HG02943 (cell line): ENCODE data around the gene CSKMT.
"Not testable (repeated sequence)": the region's sequence is repeated elsewhere in the genome, so short reads cannot be mapped to it uniquely, and the experiment has no call there.

ENCODE experiments used
- ATAC-seq: cut with Tn5 transposase; IDR thresholded peaks from one replicate; pipeline ENCODE4 v1.9.1; 2021; ENCODE audit warnings: mild to moderate bottlenecking, low read depth, moderate library complexity; ENCODE audit not compliant: unreplicated experiment

The CSKMT gene

GRCh38 chr11:62652161-62653006 is 12.7 kb upstream of the CSKMT start:
- peak; percentile 24 for ATAC-seq

- ATAC-seq: no peak
Observed at GRCh38 chr11:62654297-62654696, 10.8 kb upstream of the CSKMT start.

GRCh38 chr11:62656796-62657429 is 8.2 kb upstream of the CSKMT start:
- no peak for ATAC-seq

- ATAC-seq: peak; percentile 26
Observed at GRCh38 chr11:62664405-62665074, 572 bp upstream of the CSKMT start.

- no peak for ATAC-seq
Observed at GRCh38 chr11:62665599-62666258, 617 bp downstream of the CSKMT start.

GRCh38 chr11:62666259-62666926 is 1.3 kb downstream of the CSKMT start:
- no peak for ATAC-seq

GRCh38 chr11:62667460-62667859 is 2.3 kb downstream of the CSKMT start:
- no peak for ATAC-seq

- no peak for ATAC-seq
Observed at GRCh38 chr11:62669420-62670161, 4.5 kb downstream of the CSKMT start.

GRCh38 chr11:62671236-62671607 is 6.1 kb downstream of the CSKMT start:
- no peak for ATAC-seq

GRCh38 chr11:62671608-62672389 is 6.7 kb downstream of the CSKMT start, which contains the start of the genes LBHD1 and UQCC3:
Gene LBHD1 (minus strand): TSS chr11:62672267. CDS start chr11:62670031, 2,236 bp downstream.
Gene UQCC3 (plus strand): TSS chr11:62671673. CDS start chr11:62671746, 73 bp downstream.
- peak; percentile 59 for ATAC-seq

GRCh38 chr11:62673196-62673525 is 8.0 kb downstream of the CSKMT start:
- ATAC-seq: no peak

GRCh38 chr11:62675415-62675814 is 10.3 kb downstream of the CSKMT start:
- ATAC-seq: not testable (repeated sequence)

GRCh38 chr11:62676698-62677097 is 11.6 kb downstream of the CSKMT start:
- no peak for ATAC-seq

- ATAC-seq: no peak
Observed at GRCh38 chr11:62677156-62677555, 12.0 kb downstream of the CSKMT start.

GRCh38 chr11:62677714-62678113 is 12.6 kb downstream of the CSKMT start:
- ATAC-seq: no peak

GRCh38 chr11:62678433-62678769 is 13.3 kb downstream of the CSKMT start:
- ATAC-seq: no peak

- ATAC-seq: peak; percentile 62
Observed at GRCh38 chr11:62678770-62679696, 13.9 kb downstream of the CSKMT start, which contains the start of gene UBXN1. Gene UBXN1 (minus strand): TSS chr11:62679073. CDS start chr11:62678923, 150 bp downstream.

GRCh38 chr11:62680825-62681240 is 15.7 kb downstream of the CSKMT start:
- ATAC-seq: no peak
